HepG2 (cell line): ENCODE data around the gene ATP6V1F. TPM values are rescaled to one million over a fixed set of nuclear protein-coding genes. Genes with fewer than 3 reads are reported as not detected.
A peak's percentile ranks its signal among the peaks of the same experiment; 100 is the strongest.

Experiments used
- ARID4A ChIP-seq: sonication (generic); formaldehyde crosslinking; IDR thresholded peaks from 2 replicates; pipeline ENCODE4 v1.5.0; 2020; ENCODE audit warnings: mild to moderate bottlenecking, missing genetic modification reagents, borderline replicate concordance
- GMEB1 ChIP-seq: sonication (generic); formaldehyde crosslinking; IDR thresholded peaks from 2 replicates; pipeline ENCODE4 v1.5.1; 2020; ENCODE audit warnings: missing genetic modification reagents, mild to moderate bottlenecking, borderline replicate concordance
- IRF1 ChIP-seq: sonication (generic); formaldehyde crosslinking; IDR thresholded peaks from 2 replicates; pipeline ENCODE4 v1.4.0; 2020; ENCODE audit warnings: low read depth, mild to moderate bottlenecking, missing genetic modification reagents
- MEIS2 ChIP-seq: sonication (generic); formaldehyde crosslinking; IDR thresholded peaks from 2 replicates; pipeline ENCODE4 v1.9.0; 2021; ENCODE audit warnings: mild to moderate bottlenecking, missing genetic modification reagents
- PAF1 ChIP-seq: IDR thresholded peaks from 2 replicates; pipeline ENCODE4 v1.6.1; 2016; ENCODE audit warnings: missing genetic modification reagents, missing compliant biosample characterization
- SAP130 ChIP-seq: IDR thresholded peaks from 2 replicates; pipeline ENCODE4 v1.6.1; 2016; ENCODE audit warnings: low read depth
- SNAPC2 ChIP-seq: sonication (generic); formaldehyde crosslinking; IDR thresholded peaks from 2 replicates; pipeline ENCODE4 v1.8.1; 2022; ENCODE audit warnings: mild to moderate bottlenecking, missing genetic modification reagents
- SSRP1 ChIP-seq: IDR thresholded peaks from 2 replicates; pipeline ENCODE4 v1.6.1; 2016; ENCODE audit warnings: control low read depth
- TEAD3 ChIP-seq: optimal IDR thresholded peaks from 2 replicates; pipeline ENCODE3; 2016; ENCODE audit warnings: borderline replicate concordance
- ZFP91 ChIP-seq: sonication (generic); formaldehyde crosslinking; IDR thresholded peaks from 2 replicates; pipeline ENCODE4 v1.9.0; 2022; ENCODE audit warnings: missing genetic modification reagents, mild to moderate bottlenecking, borderline replicate concordance
- ZNF142 ChIP-seq: sonication (generic); formaldehyde crosslinking; IDR thresholded peaks from 2 replicates; pipeline ENCODE4 v1.4.0; 2020; ENCODE audit warnings: missing genetic modification reagents
- ZNF251 ChIP-seq: sonication (generic); formaldehyde crosslinking; IDR thresholded peaks from 2 replicates; pipeline ENCODE4 v1.9.0; 2021; ENCODE audit warnings: mild to moderate bottlenecking, missing genetic modification reagents
- ZNF740 ChIP-seq: sonication (generic); formaldehyde crosslinking; IDR thresholded peaks from 2 replicates; pipeline ENCODE4 v1.4.0; 2020; ENCODE audit warnings: missing genetic modification reagents
- polyA plus RNA-seq, 8 experiments: library from polyadenylated mRNA; depleted of rRNA in 3 of 8; stranded (reverse) in 7 of 8; unstranded in 1 of 8; fragments of >200 nt; fragmentation: Illumina TruSeq in 4 of 8; extraction: Trizol in 4 of 8; gene quantifications; 2 replicates each; pipeline versions ENCODE4 v1.2.1 to v1.2.3, GENCODE V29; 2011 to 2016; ENCODE audit warnings: low read depth in 4 of 8, missing spikeins in 1 of 8, mixed read lengths in 1 of 8; ENCODE audit not compliant: insufficient read depth in 1 of 8
- total RNA-seq, 5 experiments: library from RNA; depleted of rRNA; stranded (reverse); fragments of >200 nt; fragmentation: Illumina TruSeq; extraction: Trizol; gene quantifications; 2 replicates each; pipeline ENCODE4 v1.2.3, GENCODE V29; 2016; ENCODE audit warnings: low read depth in 1 of 5

ATP6V1F gene
- total and polyA plus RNA-seq, 2 of the 13 experiments (the other 11 are each of a cell fraction or from before 2014, with no cell fraction given): 87.2 to 132 TPM

GRCh38 chr7:128827971-128828711 is 34.5 kb upstream of the ATP6V1F start (continued):
- TF ChIP-seq SSRP1: no peak
- peak; percentile 50; the same call in 1 of the 2 replicates for TF ChIP-seq MEIS2
- TF ChIP-seq PAF1: no peak
- TF ChIP-seq ZNF142 (CRISPR knock-in tag): no peak
- TF ChIP-seq ARID4A (CRISPR knock-in tag): 0 out of 2 replicates have a peak, but pooled peaks have one; percentile 32
- TF ChIP-seq ZNF251: no peak
- peak; percentile 21 for TF ChIP-seq TEAD3 (CRISPR knock-in tag)
- TF ChIP-seq SAP130 (CRISPR knock-in tag): peak; percentile 27; the same call in 1 of the 2 replicates
- TF ChIP-seq IRF1 (CRISPR knock-in tag): no peak
- TF ChIP-seq ZNF740 (CRISPR knock-in tag): no peak
- peak; percentile 17; the same call in 1 of the 2 replicates for TF ChIP-seq ZFP91 (CRISPR knock-in tag)
- TF ChIP-seq GMEB1 (CRISPR knock-in tag): no peak
- 0 out of 2 replicates have a peak, but pooled peaks have one; percentile 31 for TF ChIP-seq SNAPC2 (CRISPR knock-in tag)
